Ovary (tissue), 3 donors: ENCODE results near the gene MCM9.

Source experiments
- EP300 ChIP-seq: sonication (generic); formaldehyde crosslinking; IDR thresholded peaks from one replicate; pipeline ENCODE4 v1.6.1; 2017; ENCODE audit warnings: antibody characterized with exemption
- TF ChIP-seq, protein P1 (sequence below), 3 donors: fragments of 450-650 bp in 2 of 3; fragments of 200-600 bp in 1 of 3; IDR thresholded peaks; one replicate each; pipeline versions ENCODE4 v1.5.1 to v1.8.0; 2016 to 2022; ENCODE audit warnings: antibody characterized with exemption in 3 of 3, mild to moderate bottlenecking in 1 of 3
- donor health status: DM: no; HTN: no; CAD: no.

DNA sequence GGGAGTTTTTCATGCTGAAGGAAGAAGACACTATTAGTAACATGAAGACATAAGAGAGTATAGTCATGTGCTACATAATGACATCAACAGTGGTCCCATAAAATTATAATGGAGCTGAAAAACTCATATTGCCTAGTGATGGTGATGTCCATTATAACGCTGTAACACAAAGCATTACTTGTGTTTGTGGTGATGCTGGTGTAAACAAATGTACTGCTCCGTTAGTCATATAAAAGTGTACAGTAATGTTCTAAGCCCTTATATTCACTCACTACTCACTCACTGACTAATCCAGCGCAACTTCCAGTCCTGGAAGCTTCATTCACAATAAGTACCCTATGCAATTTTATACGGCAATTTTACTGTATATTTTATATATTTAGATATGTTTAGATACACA lies 67.8 kb downstream of the MCM9 start:
- TF ChIP-seq EP300 = no peak
- TF ChIP-seq, protein P1, sequence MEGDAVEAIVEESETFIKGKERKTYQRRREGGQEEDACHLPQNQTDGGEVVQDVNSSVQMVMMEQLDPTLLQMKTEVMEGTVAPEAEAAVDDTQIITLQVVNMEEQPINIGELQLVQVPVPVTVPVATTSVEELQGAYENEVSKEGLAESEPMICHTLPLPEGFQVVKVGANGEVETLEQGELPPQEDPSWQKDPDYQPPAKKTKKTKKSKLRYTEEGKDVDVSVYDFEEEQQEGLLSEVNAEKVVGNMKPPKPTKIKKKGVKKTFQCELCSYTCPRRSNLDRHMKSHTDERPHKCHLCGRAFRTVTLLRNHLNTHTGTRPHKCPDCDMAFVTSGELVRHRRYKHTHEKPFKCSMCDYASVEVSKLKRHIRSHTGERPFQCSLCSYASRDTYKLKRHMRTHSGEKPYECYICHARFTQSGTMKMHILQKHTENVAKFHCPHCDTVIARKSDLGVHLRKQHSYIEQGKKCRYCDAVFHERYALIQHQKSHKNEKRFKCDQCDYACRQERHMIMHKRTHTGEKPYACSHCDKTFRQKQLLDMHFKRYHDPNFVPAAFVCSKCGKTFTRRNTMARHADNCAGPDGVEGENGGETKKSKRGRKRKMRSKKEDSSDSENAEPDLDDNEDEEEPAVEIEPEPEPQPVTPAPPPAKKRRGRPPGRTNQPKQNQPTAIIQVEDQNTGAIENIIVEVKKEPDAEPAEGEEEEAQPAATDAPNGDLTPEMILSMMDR (IDR thresholded peaks at IDR 0.05) = no peak
